HepG2 (cell line): Measurements from ENCODE around the gene RYR2. TPM values are rescaled to one million over a fixed set of nuclear protein-coding genes. Genes with fewer than 3 reads are reported as not detected.

Source experiments
- ATAC-seq: fragments of 200-7000 bp; cut with Tn5 transposase; 3 replicates; pipeline ENCODE4 v1.9.1; 2020; ENCODE audit warnings: mild to moderate bottlenecking, moderate library complexity
- BruUV-seq: library from RNA; stranded (reverse); fragments of 400-500 nt; replicated peaks from 2 replicates; lab custom pipeline; 2021; lab: Mats Ljungman, UMichigan
- CTCF ChIA-PET: fragments of 300-600 bp; formaldehyde crosslinking; extraction: SDS; loops from one replicate; lab custom pipeline; 2021; ENCODE audit warnings: low total read pairs, inconsistent platforms, low intra/inter-chr PET ratio; lab: Yijun Ruan, JAX
- POLR2A ChIA-PET: fragments of 350-600 bp; sonication (Branson Sonifier 250); formaldehyde crosslinking; loops from one replicate; lab custom pipeline; 2020; ENCODE audit warnings: antibody characterized with exemption, inconsistent platforms; lab: Yijun Ruan, JAX
- DNase-seq: peaks from one replicate; pipeline ENCODE4 v3.0.0-alpha.2; 2015; ENCODE audit warnings: low spot score
- FAIRE-seq: peaks from 3 replicates; lab custom pipeline; 2011; peaks lifted over from hg19 to GRCh38; lab: Jason Lieb, UNC
- H2AFZ ChIP-seq: one replicate; pipeline ENCODE4 v1.6.1; 2011; ENCODE audit warnings: low read length, inconsistent platforms
- H3K27ac ChIP-seq: fragments of 300-600 bp; 3 replicates; pipeline ENCODE4 v1.8.0; 2011; ENCODE audit warnings: mixed run types, mild to moderate bottlenecking, mixed read lengths, low read length, inconsistent platforms; ENCODE audit not compliant: insufficient read depth; ENCODE audit errors: extremely low read length
- H3K27me3 ChIP-seq, 2 experiments: fragments of 200-600 bp in 1 of 2; 2 replicates in 1 of 2; 3 replicates in 1 of 2; pipeline versions ENCODE4 v1.6.0 to v1.8.0; 2011; ENCODE audit warnings: low read length in 2 of 2, mild to moderate bottlenecking in 2 of 2, moderate library complexity in 2 of 2, inconsistent platforms in 1 of 2; ENCODE audit not compliant: insufficient read depth in 2 of 2, control insufficient read depth in 1 of 2
- H3K36me3 ChIP-seq, 2 experiments: fragments of 200-600 bp in 1 of 2; replicated peaks in 1 of 2; 2 replicates in 1 of 2; 3 replicates in 1 of 2; pipeline versions ENCODE4 v1.5.1 to v1.8.0; 2011; ENCODE audit warnings: low read length in 2 of 2, inconsistent platforms in 1 of 2; ENCODE audit not compliant: insufficient read depth in 2 of 2, control insufficient read depth in 1 of 2
- H3K4me1 ChIP-seq: 2 replicates; pipeline ENCODE4 v1.5.1; 2012; ENCODE audit warnings: low read length, inconsistent platforms; ENCODE audit not compliant: insufficient read depth
- H3K4me2 ChIP-seq: 2 replicates; pipeline ENCODE4 v1.6.0; 2011; ENCODE audit warnings: low read depth, low read length, inconsistent platforms
- H3K4me3 ChIP-seq, 3 experiments: fragments of 200-600 bp in 1 of 3; sonication (generic), shearing (Covaris generic) in 1 of 3; replicated peaks in 1 of 3; 2 replicates each; pipeline ENCODE4 v1.5.1; 2011 to 2016; ENCODE audit warnings: low read length in 3 of 3, inconsistent platforms in 2 of 3, low read depth in 2 of 3, mild to moderate bottlenecking in 2 of 3, control low read depth in 1 of 3, mixed read lengths in 1 of 3; ENCODE audit not compliant: insufficient read depth in 1 of 3
- H3K79me2 ChIP-seq: one replicate; pipeline ENCODE4 v1.6.1; 2011; ENCODE audit warnings: low read length, inconsistent platforms; ENCODE audit not compliant: insufficient read depth
- H3K9ac ChIP-seq: 2 replicates; pipeline ENCODE4 v1.6.0; 2011; ENCODE audit warnings: mild to moderate bottlenecking, low read depth, low read length, inconsistent platforms; ENCODE audit not compliant: insufficient read depth
- H3K9me3 ChIP-seq: 2 replicates; pipeline ENCODE4 v1.5.1; 2012; ENCODE audit warnings: mild to moderate bottlenecking, low read length
- H4K20me1 ChIP-seq: 2 replicates; pipeline ENCODE4 v1.6.0; 2011; ENCODE audit warnings: inconsistent platforms, mild to moderate bottlenecking, low read length, moderate library complexity; ENCODE audit not compliant: insufficient read depth
- ARHGAP35 ChIP-seq: sonication (generic); formaldehyde crosslinking; IDR thresholded peaks from 2 replicates; pipeline ENCODE4 v1.9.0; 2022; ENCODE audit warnings: mild to moderate bottlenecking, inconsistent platforms, moderate library complexity, missing genetic modification reagents, borderline replicate concordance
- ASH2L ChIP-seq: fragments of 300-600, 200-600 bp; sonication (generic); IDR thresholded peaks from 2 replicates; pipeline ENCODE4 v1.7.0; 2017; ENCODE audit warnings: low read depth, mild to moderate bottlenecking, moderate library complexity, mixed read lengths, low read length; ENCODE audit not compliant: insufficient read length
- DDIT3 ChIP-seq: sonication (generic); formaldehyde crosslinking; IDR thresholded peaks from 2 replicates; pipeline ENCODE4 v1.4.0; 2020; ENCODE audit warnings: mild to moderate bottlenecking, missing genetic modification reagents
- HNRNPLL ChIP-seq: fragments of 200-400 bp; formaldehyde crosslinking; IDR thresholded peaks from 2 replicates; pipeline ENCODE4 v1.6.1; 2017; ENCODE audit warnings: mild to moderate bottlenecking, low read depth, low read length; ENCODE audit not compliant: poor library complexity, severe bottlenecking
- HOXA9 ChIP-seq: sonication (generic); formaldehyde crosslinking; IDR thresholded peaks from 2 replicates; pipeline ENCODE4 v1.8.1; 2022; ENCODE audit warnings: missing genetic modification reagents, mild to moderate bottlenecking, moderate library complexity, borderline replicate concordance
- JDP2 ChIP-seq: sonication (generic); formaldehyde crosslinking; IDR thresholded peaks from 2 replicates; pipeline ENCODE4 v1.8.1; 2022; ENCODE audit warnings: missing genetic modification reagents, borderline replicate concordance
- NFE2 ChIP-seq: sonication (generic); formaldehyde crosslinking; IDR thresholded peaks from 2 replicates; pipeline ENCODE4 v1.4.0; 2020; ENCODE audit warnings: missing genetic modification reagents
- REST ChIP-seq, 2 experiments: IDR thresholded peaks; 2 replicates each; pipeline ENCODE4 v1.6.1; 2011 to 2012; ENCODE audit warnings: low read length in 2 of 2, borderline replicate concordance in 1 of 2, low read depth in 1 of 2, mild to moderate bottlenecking in 1 of 2, moderate library complexity in 1 of 2
- SATB2 ChIP-seq: sonication (generic); formaldehyde crosslinking; IDR thresholded peaks from 2 replicates; pipeline ENCODE4 v1.5.0; 2020; ENCODE audit warnings: missing genetic modification reagents
- SP2 ChIP-seq: sonication (generic); formaldehyde crosslinking; IDR thresholded peaks from 2 replicates; pipeline ENCODE4 v1.5.1; 2020; ENCODE audit warnings: mild to moderate bottlenecking, missing genetic modification reagents
- TAF15 ChIP-seq: fragments of 200-400 bp; formaldehyde crosslinking; IDR thresholded peaks from one replicate; pipeline ENCODE4 v1.6.1; 2018; ENCODE audit warnings: mild to moderate bottlenecking, low read depth, low read length; ENCODE audit not compliant: poor library complexity, severe bottlenecking
- TBX2 ChIP-seq: sonication (generic); formaldehyde crosslinking; IDR thresholded peaks from 2 replicates; pipeline ENCODE4 v1.5.0; 2020; ENCODE audit warnings: missing genetic modification reagents, mild to moderate bottlenecking, borderline replicate concordance
- U2AF1 ChIP-seq: fragments of 200-400 bp; formaldehyde crosslinking; optimal IDR thresholded peaks from 2 replicates; pipeline ENCODE3; 2017; ENCODE audit warnings: mild to moderate bottlenecking, low read depth, low read length
- YEATS4 ChIP-seq: sonication (generic); formaldehyde crosslinking; IDR thresholded peaks from 2 replicates; pipeline ENCODE4 v1.4.0; 2020; ENCODE audit warnings: missing genetic modification reagents, borderline replicate concordance
- ZNF24 ChIP-seq: fragments of 450-650 bp; IDR thresholded peaks from 2 replicates; pipeline ENCODE4 v1.6.1; 2017; ENCODE audit warnings: antibody characterized with exemption, mild to moderate bottlenecking
- ZNF615 ChIP-seq: sonication (generic); formaldehyde crosslinking; IDR thresholded peaks from 2 replicates; pipeline ENCODE4 v1.5.0; 2020; ENCODE audit warnings: mild to moderate bottlenecking, missing genetic modification reagents, borderline replicate concordance
- ZNF619 ChIP-seq: sonication (generic); formaldehyde crosslinking; IDR thresholded peaks from 2 replicates; pipeline ENCODE4 v1.4.0; 2020; ENCODE audit warnings: mild to moderate bottlenecking, missing genetic modification reagents
- WGBS: methylation state at CpG from one replicate; pipeline ENCODE4 v1.1.6; 2017; ENCODE audit warnings: low lambda C conversion rate; 5-methylcytosine and 5-hydroxymethylcytosine counted together
- in situ Hi-C: cut with HindIII; loops from 2 replicates; pipeline ENCODE4 v1.10.0; 2017; ENCODE audit warnings: low pct_unique_long_range_greater_than_20kb; ENCODE audit not compliant: extremely low pct_ligation_motif_present
- intact Hi-C: fragments of 100-400 bp; cut with micrococcal nuclease; formaldehyde crosslinking; loops from one replicate; pipeline ENCODE4 v1.10.0; 2022; ENCODE audit not compliant: unreplicated experiment
- polyA plus RNA-seq, 8 experiments: library from polyadenylated mRNA; depleted of rRNA in 3 of 8; stranded (reverse) in 7 of 8; unstranded in 1 of 8; fragments of >200 nt; fragmentation: Illumina TruSeq in 4 of 8; extraction: Trizol in 4 of 8; gene quantifications; 2 replicates each; pipeline versions ENCODE4 v1.2.1 to v1.2.3, GENCODE V29; 2011 to 2016; ENCODE audit warnings: low read depth in 4 of 8, missing spikeins in 1 of 8, mixed read lengths in 1 of 8; ENCODE audit not compliant: insufficient read depth in 1 of 8
- total RNA-seq, 5 experiments: library from RNA; depleted of rRNA; stranded (reverse); fragments of >200 nt; fragmentation: Illumina TruSeq; extraction: Trizol; gene quantifications; 2 replicates each; pipeline ENCODE4 v1.2.3, GENCODE V29; 2016; ENCODE audit warnings: low read depth in 1 of 5

The RYR2 gene
- total and polyA plus RNA-seq, 2 of the 13 experiments (the other 11 are each of a cell fraction or from before 2014, with no cell fraction given): not detected

- intact Hi-C loops: no loop called here
- BruUV-seq: no TSS peak
- no peaks in the 10 kb centered on the region for H3K79me2 ChIP-seq
- no peaks in the 10 kb centered on the region for H3K4me1 ChIP-seq
- no peaks in the 10 kb centered on the region; the same call in 1 of the 2 replicates for H3K9me3 ChIP-seq
- FAIRE-seq (no peak), ATAC-seq (no peak), DNase-seq (no peak)
- ChIA-PET CTCF (no interaction called here), POLR2A (no interaction called here)
- no peak overlapping the region for H3K4me2 ChIP-seq
- H3K4me3 ChIP-seq: no peak overlapping the region
- no peaks in the 10 kb centered on the region for H4K20me1 ChIP-seq
- no peaks in the 10 kb centered on the region for H3K36me3 ChIP-seq
- H3K27me3 ChIP-seq: no peaks in the 10 kb centered on the region
- no peak overlapping the region for H2AFZ ChIP-seq
- no peak for TF ChIP-seq ARHGAP35
- TF ChIP-seq HOXA9: no peak
- TF ChIP-seq ZNF615 (CRISPR knock-in tag): no peak
- no peak for TF ChIP-seq TAF15
- no peak for TF ChIP-seq HNRNPLL
- TF ChIP-seq SATB2 (CRISPR knock-in tag): no peak
- no peak for TF ChIP-seq ZNF619
- TF ChIP-seq TBX2: no peak
- TF ChIP-seq DDIT3 (CRISPR knock-in tag): no peak
- TF ChIP-seq ZNF24: no peak
- H3K27ac ChIP-seq: no peak overlapping the region
- H3K9ac ChIP-seq: no peak overlapping the region
- in situ Hi-C loops: no loop called here
- 2% methylated on average over 3 of the region's 3 CpGs for WGBS
These were observed 566.4 kb downstream of the RYR2 start for GRCh38 chr1:237608433-237608832.

GRCh38 chr1:237610157-237610556 is 568.2 kb downstream of the RYR2 start:
- CTCF ChIA-PET: no interaction called here
- WGBS: 15% methylated on average over 5 of the region's 5 CpGs
- no peak for TF ChIP-seq JDP2 (CRISPR knock-in tag)
- TF ChIP-seq U2AF1: no peak
- no peak for TF ChIP-seq SP2 (CRISPR knock-in tag)
- no peak for TF ChIP-seq YEATS4 (CRISPR knock-in tag)
- TF ChIP-seq REST (IDR thresholded peaks at IDR 0.05; ENCODE audit: borderline replicate concordance in 1 of 2, low read depth in 1 of 2, low read length in 2 of 2): no peak
- no peak for TF ChIP-seq NFE2 (CRISPR knock-in tag)
- no peak for TF ChIP-seq ASH2L

More at GRCh38 chr1:237610157-237610556, 568.2 kb downstream of the RYR2 start:
- BruUV-seq: no TSS peak
- Histone ChIP-seq H3K27ac (no peak overlapping the region), H3K79me2 (no peaks in the 10 kb centered on the region), H3K4me1 (no peaks in the 10 kb centered on the region), H3K4me3 (no peak overlapping the region), H3K9me3 (no peaks in the 10 kb centered on the region; the same call in 1 of the 2 replicates), H2AFZ (no peak overlapping the region), H3K36me3 (no peaks in the 10 kb centered on the region), H3K4me2 (no peak overlapping the region), H4K20me1 (no peaks in the 10 kb centered on the region), H3K9ac (no peak overlapping the region), H3K27me3 (no peaks in the 10 kb centered on the region)
- FAIRE-seq: no peak
- POLR2A ChIA-PET: no interaction called here
- intact Hi-C loops: no loop called here
- no peak for DNase-seq
- in situ Hi-C loops: no loop called here
- ATAC-seq: no peak
